NCI-H2227 (cell line): ENCODE measurements around the gene RUBCNL.
"Not testable (repeated sequence)": the region's sequence is repeated elsewhere in the genome, so short reads cannot be mapped to it uniquely, and the experiment has no call there.

Source experiments
- DNase-seq: peaks from one replicate; lab custom pipeline; 2025; ENCODE audit not compliant: unreplicated experiment; lab: John Stamatoyannopoulos, UW

The RUBCNL gene

GRCh38 chr13:46377554-46377953, 9.5 kb downstream of the RUBCNL start:
- no peak for DNase-seq

- DNase-seq = no peak
Observed at GRCh38 chr13:46374710-46375109, 12.3 kb downstream of the RUBCNL start.

- DNase-seq = no peak
Observed at GRCh38 chr13:46373623-46374022, 13.4 kb downstream of the RUBCNL start.

DNA sequence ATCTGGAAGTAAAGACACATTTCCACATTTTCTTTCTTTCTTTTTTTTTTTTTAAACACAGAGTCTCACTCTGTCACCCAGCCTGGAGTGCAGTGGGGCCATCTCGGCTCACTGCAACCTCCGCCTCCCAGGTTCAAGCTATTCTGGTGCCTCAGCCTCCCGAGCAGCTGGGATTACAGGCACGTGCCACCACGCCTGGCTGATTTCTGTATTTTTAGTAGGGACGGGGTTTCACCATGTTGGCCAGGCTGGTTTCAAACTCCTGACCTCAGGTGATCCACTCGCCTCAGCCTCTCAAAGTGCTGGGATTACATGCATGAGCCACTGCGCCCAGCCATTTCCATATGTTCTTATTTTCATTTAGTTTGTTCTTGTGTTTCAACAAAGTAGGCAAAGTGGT, 14.1 kb downstream of the RUBCNL start:
- not testable (repeated sequence) for DNase-seq

DNA sequence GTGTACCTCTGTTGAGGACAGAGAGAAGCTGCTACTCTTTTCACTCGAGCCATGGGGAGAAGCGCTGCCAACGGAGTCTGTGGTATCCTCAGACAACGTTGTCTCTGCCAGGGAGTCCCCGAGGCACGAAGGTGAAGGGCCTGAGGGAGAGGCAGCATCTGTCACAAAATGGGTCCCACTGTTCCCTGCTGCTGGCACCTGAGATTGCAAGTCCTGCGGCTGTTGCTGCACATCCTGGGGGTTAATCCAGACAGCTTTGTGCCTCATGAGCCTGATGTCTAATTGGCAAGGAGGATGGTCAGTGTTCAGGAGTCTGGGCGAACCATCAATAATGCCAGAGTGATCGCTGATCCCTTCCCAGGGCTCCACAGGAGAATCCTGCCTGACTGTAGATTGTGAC, 15.0 kb downstream of the RUBCNL start:
- DNase-seq = no peak

DNA sequence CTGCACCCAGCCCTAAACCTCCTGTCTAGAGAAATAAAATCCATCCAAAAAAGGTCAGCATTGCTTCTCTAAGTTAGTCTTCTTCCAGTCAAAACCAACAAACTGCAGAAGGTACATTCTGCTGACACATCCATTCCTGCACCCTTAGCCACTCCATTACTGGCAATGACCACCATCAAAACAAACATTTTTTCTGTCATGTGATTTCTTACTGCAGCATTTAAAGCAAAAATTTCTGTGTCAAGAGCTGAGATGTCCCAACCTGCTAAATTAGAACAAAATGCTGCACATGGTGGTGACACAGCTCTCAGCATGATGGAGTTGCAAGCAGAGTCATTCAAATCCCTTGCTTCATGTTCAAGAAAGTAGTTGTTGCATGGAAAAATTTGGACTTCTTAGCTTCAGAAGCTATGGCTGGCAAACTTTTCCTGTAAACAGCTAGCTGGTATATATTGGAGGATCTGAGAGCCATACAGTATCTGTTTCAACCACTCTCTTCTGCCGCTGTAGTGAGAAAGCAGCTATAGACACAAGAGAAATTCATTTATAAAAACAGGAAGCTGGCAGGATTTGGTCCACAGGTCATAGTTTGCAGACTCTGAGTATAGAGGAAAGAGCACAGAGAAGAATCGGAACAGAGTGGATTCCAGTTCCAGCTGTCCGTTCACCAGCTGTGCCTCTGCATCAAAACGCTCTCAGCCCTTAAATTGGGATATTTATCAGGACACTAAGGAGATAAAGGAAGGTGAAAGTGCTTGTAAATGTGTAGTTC, 17.4 kb downstream of the RUBCNL start:
- no peak for DNase-seq

- no peak for DNase-seq
Observed at GRCh38 chr13:46367617-46368327, 19.3 kb downstream of the RUBCNL start.

GRCh38 chr13:46361276-46361934, 25.6 kb downstream of the RUBCNL start:
- no peak for DNase-seq

GRCh38 chr13:46360604-46361003, 26.4 kb downstream of the RUBCNL start:
- no peak for DNase-seq

GRCh38 chr13:46359714-46360113, 27.3 kb downstream of the RUBCNL start:
- DNase-seq = no peak

DNA sequence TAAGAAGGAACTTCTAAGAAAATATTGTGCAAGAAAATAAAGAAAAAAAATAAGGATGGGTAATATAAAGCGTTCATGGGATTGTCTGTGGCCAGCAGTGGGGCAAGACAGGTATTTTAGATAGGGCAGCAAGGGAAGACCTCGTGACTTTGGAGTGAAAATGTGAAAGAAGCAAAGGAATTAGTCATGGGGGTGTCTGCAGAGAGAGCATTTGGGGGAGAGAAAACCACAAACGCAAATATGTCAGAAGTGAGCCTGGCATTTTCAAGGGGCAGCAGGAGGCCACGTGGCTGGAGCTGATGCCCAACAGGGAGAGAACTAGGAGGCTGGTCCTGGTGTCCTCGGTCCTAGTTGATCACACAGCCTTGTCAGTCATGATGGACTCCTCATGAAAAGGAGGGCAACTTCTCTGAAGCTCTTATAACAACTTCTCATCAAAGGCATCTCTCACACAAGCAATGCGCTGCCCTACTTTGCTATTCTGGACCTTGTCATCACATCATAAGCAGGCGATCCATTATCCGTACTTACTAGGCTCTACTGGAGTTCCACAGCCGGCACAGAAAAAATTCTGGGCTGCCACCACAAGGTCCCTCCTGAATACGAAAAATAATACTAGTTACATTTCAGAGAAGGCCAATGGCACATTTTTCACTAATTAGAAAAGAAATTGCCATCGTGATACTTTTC, 31.0 kb downstream of the RUBCNL start:
- no peak for DNase-seq

DNA sequence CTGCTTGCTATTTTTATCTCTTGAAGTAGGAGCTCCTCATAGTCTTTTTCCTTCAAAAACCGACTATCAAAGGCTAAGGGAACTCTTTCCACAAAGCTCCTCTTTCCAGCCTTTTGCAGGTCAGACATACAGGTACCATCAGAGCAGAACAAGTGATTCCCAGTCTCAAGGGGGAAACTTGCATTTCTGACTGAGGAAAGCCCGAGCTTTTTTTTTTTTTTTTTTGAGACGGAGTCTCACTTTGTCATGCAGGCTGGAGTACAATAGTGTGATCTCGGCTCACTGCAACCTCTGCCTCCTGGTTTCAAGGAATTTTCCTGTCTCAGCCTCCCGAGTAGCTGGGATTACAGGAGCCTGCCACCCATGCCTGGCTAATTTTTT, 32.0 kb downstream of the RUBCNL start:
- DNase-seq = no peak

GRCh38 chr13:46354156-46355087, 32.6 kb downstream of the RUBCNL start:
- no peak for DNase-seq

- DNase-seq = no peak
Observed at GRCh38 chr13:46352805-46353204, 34.2 kb downstream of the RUBCNL start.

DNA sequence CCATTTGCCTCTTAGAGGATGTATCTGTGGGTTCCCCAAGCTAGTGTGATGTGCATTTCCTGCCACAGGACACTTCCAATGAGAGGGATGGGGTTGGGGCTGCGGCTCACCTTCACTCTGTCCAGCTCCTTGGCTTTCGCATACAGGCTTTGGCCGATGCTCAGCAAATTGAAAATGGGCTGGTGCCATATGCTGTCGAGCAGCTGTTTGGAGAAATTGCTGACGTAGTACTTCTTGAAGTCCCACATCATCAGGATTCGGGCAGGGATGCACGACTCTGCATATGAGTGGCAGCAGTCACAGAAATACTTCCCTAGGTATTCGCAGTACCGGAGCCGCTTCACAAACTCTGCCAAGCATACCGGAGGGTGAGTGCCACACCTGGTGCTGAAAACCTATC, 37.0 kb downstream of the RUBCNL start:
- no peak for DNase-seq

DNA sequence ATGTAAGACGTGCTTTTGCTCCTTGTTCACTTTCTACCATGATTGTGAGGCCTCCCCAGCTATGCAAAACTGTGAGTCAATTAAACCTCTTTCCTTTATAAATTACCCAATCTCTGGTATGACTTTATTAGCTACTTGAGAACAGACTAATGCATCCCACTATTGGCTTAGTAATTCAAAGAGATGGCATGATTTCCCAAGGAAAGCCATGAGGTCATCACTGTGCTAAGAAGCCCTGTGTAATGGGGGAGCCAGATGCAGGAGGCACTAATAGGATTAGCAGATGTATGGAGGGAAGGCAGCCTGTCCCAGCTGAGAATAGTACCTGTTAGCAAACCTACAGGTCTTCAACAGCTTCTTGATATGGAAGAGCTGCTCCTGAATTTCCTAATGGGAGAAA, 38.1 kb downstream of the RUBCNL start:
- DNase-seq = no peak

- no peak for DNase-seq
Observed at GRCh38 chr13:46347277-46347676, 39.8 kb downstream of the RUBCNL start.

- no peak for DNase-seq
Observed at GRCh38 chr13:46345866-46346265, 41.2 kb downstream of the RUBCNL start.

GRCh38 chr13:46345398-46345797, 41.7 kb downstream of the RUBCNL start:
- DNase-seq = no peak

GRCh38 chr13:46343279-46343994, 43.6 kb downstream of the RUBCNL start:
- no peak for DNase-seq
